HG03469 (cell line): ENCODE measurements around the gene NOX4.

Experiments
- ATAC-seq: cut with Tn5 transposase; IDR thresholded peaks from one replicate; pipeline ENCODE4 v1.9.1; 2021; ENCODE audit warnings: mild to moderate bottlenecking, moderate library complexity, moderate number of reproducible peaks; ENCODE audit not compliant: unreplicated experiment

The NOX4 gene

DNA sequence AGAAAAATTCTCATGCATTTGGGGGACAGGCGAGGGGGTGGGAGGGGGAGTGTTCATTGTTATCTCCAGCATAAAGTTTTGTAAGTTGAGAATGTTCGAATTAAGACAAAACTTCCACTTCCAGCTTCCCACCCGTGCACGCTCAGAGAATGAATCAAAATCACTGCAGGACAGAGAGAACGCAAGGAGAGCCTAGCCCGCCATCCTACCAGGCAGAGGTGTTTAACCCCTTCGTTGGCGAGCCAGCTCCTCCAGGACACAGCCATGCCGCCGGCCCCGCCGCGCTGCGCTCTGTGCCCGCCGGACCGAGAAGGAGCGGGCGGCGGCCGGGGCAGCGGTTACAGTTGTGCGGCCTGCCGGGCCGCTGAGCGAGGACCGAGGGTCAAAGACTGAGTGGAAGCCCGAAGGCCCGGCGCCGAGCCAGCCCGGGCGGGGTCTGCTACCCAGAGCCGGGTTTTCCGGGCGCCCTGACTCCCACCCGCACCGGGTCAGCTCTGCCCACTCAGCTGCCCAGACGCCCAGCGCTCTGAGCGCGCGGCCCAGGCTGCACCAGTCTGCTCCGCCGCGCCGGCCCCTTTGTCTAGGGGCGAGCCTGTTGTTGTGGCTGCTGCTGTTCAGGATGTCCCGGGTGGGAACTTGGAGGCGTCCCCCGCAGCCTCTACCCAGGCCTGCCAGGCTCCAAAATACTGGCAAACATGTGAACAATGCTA is at the start of gene NOX4:
TSS of gene NOX4 (minus strand) at position 395 of the 710 bp plus-strand sequence. CDS start at position 266, 129 bp downstream.
- no peak for ATAC-seq

DNA sequence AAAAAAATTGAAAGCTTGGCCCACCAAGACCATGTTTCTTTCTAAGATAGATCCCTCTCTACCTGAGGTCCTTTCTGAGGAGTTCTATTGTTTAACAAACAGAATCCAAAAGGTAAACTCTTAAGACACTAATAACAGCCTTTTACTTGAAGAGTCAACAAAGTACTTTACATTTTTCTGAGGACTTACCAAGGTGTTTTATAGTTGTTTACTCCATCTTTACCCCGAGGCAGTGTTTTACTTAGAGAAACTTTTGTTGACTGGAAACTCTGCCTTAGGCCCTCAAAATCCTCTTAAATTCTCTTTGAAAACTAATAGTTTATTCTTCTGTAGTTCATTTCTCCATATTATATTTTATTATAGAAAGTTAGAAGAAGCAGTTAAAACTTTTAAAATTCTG is 49.7 kb upstream of the NOX4 start:
- ATAC-seq, result no peak

DNA sequence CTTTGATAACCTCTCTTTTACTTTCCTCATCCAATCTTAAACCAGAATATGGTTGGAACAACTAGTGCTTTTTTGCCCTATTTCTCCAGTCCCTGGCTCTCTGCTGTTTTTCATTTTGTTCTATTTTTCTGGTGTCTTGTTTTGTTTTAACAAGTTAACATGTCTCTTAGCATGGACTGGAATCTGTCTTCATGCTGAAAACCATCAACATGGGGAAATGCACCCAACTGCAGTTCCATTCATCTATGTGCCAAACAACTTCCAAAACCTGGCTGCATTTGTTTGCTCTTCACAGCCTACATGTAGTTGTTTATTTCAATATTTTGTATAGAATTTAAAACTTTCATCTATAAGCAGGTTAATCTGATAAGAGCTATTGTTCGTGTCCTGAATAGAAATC is 46.8 kb upstream of the NOX4 start:
- no peak for ATAC-seq

DNA sequence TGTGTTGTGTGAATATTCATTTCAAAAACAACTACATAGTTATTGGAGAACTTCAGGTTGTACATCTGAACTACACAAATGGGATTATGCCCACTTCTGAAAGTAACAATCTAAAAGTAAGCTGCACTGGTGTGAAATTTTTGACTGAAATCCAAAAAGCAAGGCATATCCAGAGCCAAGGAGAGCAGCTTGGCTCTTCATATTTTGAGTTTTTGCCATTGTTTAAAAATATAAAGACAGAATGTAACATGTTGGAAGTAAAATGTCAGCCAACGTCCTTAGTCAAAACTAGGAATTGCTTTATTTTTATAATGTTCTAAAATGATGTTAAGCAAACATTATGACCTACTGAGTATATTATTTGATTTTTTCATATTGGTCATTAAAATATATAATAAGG is 45.8 kb upstream of the NOX4 start:
- no peak for ATAC-seq

DNA sequence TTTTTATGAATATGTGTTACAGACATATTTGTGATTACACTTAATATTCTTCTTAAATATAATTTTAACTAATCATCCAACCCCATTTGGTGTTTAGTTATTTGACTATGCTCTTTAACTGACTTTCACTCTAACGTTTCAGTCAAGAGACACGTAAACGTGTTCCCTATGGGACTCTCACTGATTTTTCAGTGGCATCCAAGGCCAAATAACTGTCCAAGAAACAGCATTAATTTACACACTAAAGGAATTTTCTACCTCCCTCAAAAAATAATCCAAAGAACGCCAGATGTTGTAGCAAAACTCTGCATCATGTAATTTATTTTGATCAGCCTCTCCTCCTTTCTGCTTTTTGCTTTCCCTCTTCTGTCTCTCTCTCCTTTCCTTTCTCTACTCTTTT is 44.0 kb upstream of the NOX4 start:
- ATAC-seq, result no peak

DNA sequence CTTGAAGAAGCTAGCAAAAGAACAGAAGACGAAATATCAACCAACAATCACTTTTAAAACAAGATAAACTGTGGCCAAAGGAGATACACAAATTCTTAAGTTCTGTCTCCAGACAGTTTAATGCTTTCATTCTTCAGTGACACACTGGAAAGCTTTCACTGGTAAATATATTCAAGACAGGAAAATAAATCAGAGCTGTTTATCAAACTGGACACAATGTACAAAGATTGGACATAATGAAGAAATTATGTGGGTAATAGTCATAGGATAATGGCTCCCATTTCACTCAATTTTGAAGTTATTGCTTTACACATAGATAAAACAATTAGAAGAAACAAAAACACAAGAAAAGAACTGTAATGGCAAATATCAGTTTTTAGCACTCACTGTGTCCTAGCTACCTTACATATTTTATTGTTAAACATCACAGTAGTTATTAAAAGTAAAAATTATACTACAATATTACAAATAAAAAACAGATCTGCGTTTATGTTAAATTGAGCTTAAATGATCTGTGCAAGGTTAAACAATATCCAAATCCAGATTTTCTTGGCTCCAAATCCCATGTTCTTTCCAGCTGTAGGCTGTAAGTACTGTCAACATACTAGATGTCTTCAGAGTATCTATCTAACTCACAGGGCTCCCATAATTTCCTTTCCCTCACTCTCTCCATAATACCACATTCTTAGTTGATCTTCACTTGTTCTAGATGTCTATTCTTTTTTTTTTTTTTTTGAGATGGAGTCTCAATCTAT is 38.6 kb upstream of the NOX4 start:
- no peak for ATAC-seq

DNA sequence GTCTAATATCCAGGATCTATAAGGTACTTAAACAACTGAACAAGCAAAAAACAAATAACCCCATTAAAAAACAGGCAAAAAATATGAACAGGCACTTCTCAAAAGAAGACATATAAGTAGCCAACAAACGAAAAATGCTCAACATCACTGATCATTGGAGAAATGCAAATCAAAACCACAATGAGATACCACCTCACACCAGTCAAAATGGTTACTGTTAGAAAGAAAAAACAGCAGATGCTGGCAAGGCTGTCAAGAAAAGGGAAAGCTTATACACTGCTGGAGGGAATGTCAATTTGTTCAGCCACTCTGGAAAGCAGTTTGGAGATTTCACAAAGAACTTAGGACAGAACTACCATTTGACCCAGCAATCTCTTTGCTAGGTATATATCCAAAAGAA is 30.6 kb upstream of the NOX4 start:
- no peak for ATAC-seq

DNA sequence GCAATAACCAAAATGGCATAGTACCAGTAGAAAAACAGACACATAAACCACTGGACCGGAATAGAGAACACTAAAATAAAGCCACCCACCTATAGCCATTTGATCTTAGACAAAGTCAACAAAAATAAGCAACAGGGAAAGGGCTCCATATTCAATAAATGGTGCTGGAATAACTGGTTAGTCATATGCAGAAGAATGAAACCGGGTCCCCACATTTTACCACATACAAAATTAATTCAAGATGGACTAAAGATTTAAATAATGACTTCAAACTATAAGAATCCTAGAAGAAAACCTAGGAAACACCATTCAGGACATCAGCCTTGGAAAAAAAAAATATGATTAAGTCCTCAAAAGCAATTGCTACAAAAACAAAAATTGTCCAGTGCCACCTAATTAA is 30.1 kb upstream of the NOX4 start:
- no peak for ATAC-seq

DNA sequence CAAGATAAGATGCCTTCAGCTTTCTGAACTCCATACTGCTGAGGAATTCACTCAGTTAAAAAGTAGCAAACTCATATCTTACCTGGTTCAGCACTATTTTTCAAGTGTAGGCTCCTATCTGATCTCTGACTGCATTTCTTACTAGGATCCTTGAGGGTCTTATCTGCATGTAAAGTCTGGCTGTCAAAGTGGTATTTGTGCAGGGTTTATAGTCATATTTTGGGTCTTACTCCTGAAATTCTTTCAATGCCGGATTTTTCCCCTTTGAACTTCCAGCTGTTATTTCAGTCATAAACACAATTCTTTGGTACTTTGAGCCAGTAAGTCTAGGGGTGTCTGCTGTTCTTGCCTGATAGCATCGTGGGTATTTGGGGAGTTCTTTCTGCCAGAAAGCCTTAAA is 25.3 kb upstream of the NOX4 start:
- ATAC-seq, result no peak

DNA sequence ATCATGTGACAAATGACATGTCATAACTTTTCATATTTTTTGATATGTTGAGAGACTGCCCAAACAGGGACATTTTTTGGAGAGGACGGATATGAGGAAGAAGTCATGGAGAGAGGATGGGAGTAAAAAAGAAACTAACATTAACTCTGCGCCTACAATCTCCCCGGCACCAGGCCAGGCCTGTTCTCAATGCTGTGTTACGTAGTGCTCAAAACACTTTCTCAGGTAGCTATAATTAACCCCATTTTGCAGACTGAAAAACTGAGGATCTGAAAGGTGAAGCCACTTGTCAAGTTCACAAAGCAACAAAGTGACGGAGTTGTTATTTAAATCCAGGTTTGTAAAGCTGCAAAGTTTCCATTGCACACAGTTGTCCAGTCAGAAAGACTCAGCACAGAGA is 17.4 kb upstream of the NOX4 start:
- ATAC-seq, result no peak

DNA sequence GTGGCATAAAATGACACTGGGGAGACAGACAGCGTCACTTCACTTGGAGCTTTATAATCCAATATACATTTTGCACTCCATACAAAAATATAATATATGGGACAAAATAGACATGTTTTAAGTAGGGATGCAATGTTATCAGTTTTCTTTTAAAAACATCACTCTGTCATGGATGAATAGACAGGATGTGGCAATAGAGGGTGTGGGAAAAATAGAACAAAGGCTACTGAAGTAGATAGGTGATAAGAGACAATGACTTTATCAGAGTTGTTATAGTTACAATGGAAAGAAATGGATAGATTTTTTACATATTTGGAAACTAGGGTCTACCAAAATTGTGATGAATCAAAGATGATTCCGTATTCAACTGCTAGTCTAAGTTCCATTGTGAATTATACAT is 13.1 kb upstream of the NOX4 start:
- ATAC-seq, result no peak

DNA sequence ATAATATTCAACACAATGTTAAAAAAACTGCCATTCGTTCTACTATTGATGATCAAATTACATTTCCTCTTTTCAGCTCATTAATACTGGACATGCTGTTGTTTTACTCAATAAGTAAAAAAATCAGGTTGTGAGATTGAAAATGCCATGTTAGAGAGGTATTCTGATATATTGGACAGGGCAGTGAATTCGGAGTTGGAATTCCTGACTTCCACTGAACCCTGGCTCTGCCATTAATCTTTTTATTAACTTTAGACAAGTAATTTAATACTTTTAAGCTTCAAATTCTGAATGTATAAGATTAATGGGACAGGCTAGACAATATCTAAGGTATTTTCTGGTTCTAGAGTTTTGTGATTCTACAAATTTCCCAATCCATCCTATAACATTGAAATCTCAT is 12.2 kb upstream of the NOX4 start:
- no peak for ATAC-seq

DNA sequence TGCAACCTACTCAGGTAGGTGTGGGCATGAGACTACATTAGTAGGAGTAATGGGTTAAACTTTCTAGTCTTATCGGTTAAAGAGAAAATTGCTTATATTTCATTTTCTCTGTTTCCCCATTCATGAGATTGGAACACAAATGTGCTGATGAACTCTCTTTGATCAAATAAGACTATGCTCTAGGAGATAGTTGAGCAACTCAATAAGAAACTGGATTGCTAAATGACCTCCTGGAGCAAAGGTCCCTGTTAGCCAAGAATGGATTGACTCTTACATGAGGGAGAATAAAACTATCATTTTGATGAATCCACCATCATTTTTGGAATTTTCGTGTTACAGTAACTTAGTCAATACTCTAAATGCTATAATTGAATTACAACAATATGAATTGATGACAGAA is 11.1 kb upstream of the NOX4 start:
- ATAC-seq, result no peak

DNA sequence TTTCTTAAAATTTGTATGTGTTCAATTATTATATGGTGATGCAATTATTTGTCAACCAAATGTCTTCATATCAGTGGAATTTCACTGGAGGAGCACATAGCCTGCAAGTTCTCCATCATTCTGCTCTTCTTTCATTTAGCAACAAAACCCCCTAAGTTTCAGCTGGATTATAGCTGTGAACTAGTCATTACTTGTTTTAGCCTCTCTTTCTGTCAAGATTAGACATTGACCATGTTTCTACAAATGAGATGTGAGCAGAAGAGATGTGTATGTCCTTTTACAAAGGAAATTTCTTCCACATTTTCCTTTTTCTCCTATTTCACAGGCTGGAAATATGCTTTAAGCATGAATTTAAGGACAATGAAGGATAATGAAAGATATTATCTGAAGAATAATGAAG is 9.2 kb upstream of the NOX4 start:
- no peak for ATAC-seq

DNA sequence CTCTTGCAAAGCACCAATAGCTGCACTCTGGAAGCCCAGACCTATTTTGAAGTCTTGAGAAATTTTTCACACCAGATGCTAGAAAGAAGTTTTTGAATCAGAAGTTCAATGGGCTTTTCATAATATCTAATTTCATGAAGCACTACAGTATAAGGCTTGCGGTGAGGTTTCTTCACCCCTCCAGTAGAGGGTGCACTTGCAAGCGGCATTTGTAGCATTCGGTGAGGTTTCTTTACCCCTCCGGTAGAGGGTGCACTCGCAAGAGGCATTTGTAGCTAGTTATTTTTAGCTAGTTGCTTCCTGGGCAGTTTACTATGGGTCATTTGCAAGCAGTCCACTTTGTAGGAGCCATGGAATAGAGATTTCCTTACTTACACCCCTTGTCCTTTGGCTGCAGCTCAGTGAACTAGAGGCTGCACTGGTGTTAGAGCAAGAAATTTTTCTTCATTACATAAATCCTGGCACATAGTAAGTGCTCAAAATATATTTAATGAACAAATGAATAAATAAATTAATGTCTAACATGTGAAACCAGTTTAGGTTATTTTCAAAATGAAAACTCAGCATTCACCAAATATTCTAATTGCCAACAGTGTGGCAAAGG is 7.8 kb upstream of the NOX4 start:
- no peak for ATAC-seq

DNA sequence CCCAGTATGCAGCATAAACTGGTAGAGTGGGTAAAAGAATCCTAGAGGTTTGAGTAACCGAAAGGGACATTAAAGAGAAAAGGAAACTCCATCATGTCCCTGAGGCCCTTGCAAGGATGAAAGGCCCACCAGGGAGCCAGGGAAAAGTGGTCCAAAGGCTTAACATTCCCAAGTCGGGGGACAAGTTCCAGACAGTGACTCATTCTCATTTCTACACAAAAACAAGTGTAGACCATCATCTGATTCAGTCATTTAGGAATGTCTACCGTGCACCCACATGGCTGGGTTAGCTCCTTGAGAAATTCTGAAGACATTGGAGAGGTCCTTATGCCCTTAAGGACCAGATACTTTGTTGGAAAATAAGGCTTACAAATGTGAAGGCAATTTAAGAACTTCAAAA is 4.8 kb upstream of the NOX4 start:
- ATAC-seq, result no peak

DNA sequence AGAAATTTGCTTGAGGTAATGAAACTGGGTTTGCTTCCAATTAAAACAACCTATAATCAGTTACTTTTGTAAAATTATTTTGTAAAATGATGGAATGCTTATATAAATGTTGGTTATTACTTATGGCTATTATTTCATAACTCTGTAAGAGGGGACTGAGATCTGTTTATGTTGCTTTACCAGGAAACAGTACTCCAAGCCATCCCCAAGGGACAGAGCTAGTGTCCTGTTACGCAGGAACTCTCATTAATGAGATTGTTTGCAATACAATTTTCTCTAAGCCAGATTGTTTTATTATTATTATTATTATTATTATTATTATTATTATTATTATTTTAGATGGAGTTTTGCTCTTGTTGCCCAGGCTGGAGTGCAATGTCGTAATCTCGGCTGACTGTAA is 2.3 kb upstream of the NOX4 start:
- no peak for ATAC-seq

DNA sequence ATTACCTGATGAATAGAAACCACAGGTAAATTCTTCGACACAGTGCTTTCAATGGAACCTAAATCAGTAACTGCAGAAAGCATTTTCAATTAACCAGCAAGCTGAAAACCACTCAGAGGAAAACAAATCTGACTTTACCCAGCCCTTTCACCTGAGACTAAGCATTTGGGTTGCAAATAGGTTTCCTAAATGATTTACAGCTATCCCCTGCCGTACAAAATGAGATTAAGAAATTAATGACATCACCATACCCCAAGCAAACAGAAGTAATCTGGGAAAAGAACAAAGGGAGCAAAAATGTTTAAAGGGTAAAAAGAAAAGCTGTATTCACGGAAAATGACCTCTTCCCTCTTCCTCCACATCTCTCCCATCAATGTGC is 584 bp downstream of the NOX4 start:
- ATAC-seq, result no peak

DNA sequence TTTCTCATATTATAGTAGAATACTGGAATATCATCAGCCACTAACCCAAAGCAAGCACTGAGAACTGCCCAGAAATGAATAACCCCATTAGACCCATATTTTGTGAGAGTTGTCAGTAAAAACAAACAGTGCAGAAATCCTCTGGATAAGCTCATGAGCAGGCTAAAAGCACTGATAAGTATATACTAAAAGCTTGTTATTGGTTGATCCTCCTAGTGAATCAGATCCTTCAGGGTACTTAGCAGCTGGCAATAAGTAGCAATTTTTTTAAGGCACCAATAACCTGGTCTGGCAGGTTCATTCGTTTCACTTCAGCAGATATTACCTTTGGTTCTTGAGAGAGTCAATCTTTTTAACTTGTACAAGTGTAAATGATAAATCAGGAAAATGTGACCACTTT is 1.2 kb downstream of the NOX4 start:
- no peak for ATAC-seq

DNA sequence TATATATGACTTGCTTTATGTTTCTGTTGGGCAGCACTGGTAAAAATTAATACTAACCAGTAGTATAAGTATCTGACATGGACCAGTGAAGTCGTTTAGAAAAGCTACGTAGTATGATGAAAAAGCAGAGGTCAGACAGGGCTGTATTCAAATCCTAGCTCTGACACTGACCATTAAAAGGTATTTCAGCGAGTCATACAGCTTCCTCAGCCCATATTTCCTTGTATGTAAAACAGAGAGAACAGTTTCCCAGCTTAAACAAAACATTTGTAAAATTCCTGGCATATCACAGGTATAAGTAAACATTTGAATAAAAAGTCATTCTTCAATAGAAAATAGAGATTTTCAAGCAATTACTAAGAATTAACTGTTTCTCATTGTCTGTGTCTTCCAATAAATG is 4.2 kb downstream of the NOX4 start:
- no peak for ATAC-seq

DNA sequence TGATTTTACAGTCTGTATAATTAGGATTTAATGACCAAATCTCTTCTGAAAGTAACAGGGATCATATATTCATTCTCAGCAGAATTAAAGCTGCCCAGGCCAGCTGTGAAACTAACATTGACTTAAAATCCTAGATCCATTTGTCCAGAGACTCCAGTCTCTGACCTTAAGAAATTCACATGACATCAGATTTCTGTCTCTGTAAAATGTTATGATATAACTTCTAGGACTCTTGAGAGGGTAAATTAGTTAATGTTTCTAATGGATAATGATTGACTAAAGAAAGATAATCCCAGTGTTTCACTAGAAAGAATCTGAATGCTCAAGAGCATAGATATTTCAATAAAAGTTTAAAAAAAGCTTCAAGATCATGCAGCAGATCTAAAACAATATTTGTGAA is 6.3 kb downstream of the NOX4 start:
- no peak for ATAC-seq

DNA sequence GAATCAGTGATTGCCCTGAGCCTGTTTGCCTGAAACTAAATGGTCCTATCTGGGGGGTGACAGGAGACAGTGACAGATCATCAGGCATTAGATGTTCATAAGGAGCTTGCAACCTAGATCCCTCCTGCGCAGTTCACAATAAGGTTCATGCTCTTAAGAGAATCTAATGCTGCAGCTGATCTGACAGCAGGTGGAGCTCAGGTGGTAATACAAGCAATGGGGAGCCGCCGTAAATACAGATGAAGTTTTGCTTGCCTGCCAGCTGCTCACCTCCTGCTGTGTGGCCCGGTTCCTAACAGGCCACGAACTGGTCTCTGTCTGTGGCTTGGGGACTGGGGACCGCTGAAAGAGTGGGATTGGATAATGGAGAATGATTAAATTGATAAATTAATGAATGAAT is 14.0 kb downstream of the NOX4 start:
- ATAC-seq, result no peak
